ENCODE measurements around the gene ZNF391.
A peak's percentile ranks its signal among the peaks of the same experiment; 100 is the strongest.

Gene ZNF391

GRCh38 chr6:27374824-27375612 is 13.5 kb upstream of the ZNF391 start (continued):
- TF ChIP-seq ZNF138 (tag by site-specific recombination; IDR thresholded peaks at IDR 0.05; ENCODE audit: borderline replicate concordance) (no peak), ZNF629 (tag by site-specific recombination; IDR thresholded peaks at IDR 0.05) (peak; percentile 30; the same call in 1 of the 2 replicates), ZSCAN30 (tag by site-specific recombination; IDR thresholded peaks at IDR 0.05) (no peak), ZNF596 (tag by site-specific recombination; IDR thresholded peaks at IDR 0.05) (no peak), SCRT2 (tag by site-specific recombination; IDR thresholded peaks at IDR 0.05) (no peak), ZNF23 (tag by site-specific recombination; IDR thresholded peaks at IDR 0.05; ENCODE audit: borderline replicate concordance) (no peak), ZNF2 (tag by site-specific recombination; IDR thresholded peaks at IDR 0.05) (no peak), ZNF214 (tag by site-specific recombination; IDR thresholded peaks at IDR 0.05; ENCODE audit: borderline replicate concordance) (no peak), ZNF830 (tag by site-specific recombination; IDR thresholded peaks at IDR 0.05; ENCODE audit: low read depth) (no peak), SP3 (tag by site-specific recombination; IDR thresholded peaks at IDR 0.05) (peak; percentile 80), SP2 (tag by site-specific recombination; IDR thresholded peaks at IDR 0.05) (0 out of 2 replicates have a peak, but pooled peaks have one; percentile 15), ZNF501 (tag by site-specific recombination; IDR thresholded peaks at IDR 0.05) (0 out of 2 replicates have a peak, but pooled peaks have one; percentile 18), ZNF776 (tag by site-specific recombination; IDR thresholded peaks at IDR 0.05; ENCODE audit: borderline replicate concordance) (no peak), HOXD13 (CRISPR knock-in tag; IDR thresholded peaks at IDR 0.05; ENCODE audit: borderline replicate concordance) (no peak), ZNF645 (tag by site-specific recombination; IDR thresholded peaks at IDR 0.05) (no peak), ZNF707 (tag by site-specific recombination; IDR thresholded peaks at IDR 0.05) (no peak), TCF7L2 (IDR thresholded peaks at IDR 0.05; ENCODE audit: borderline replicate concordance, low read depth, low read length) (0 out of 2 replicates have a peak, but pooled peaks have one; percentile 33), ZNF777 (tag by site-specific recombination; IDR thresholded peaks at IDR 0.05; ENCODE audit: borderline replicate concordance) (peak; percentile 46; the same call in 1 of the 2 replicates), ZNF292 (tag by site-specific recombination; IDR thresholded peaks at IDR 0.05; ENCODE audit: borderline replicate concordance, low read depth) (no peak), YY2 (tag by site-specific recombination; IDR thresholded peaks at IDR 0.05) (peak; percentile 21; the same call in 1 of the 2 replicates), ZNF350 (tag by site-specific recombination; IDR thresholded peaks at IDR 0.05) (no peak), ZNF19 (tag by site-specific recombination; IDR thresholded peaks at IDR 0.05; ENCODE audit: low read depth) (no peak), ZNF433 (tag by site-specific recombination; IDR thresholded peaks at IDR 0.05; ENCODE audit: low read depth) (no peak), ZNF76 (tag by site-specific recombination; IDR thresholded peaks at IDR 0.05; ENCODE audit: borderline replicate concordance, low read depth) (peak; percentile 74; the same call in 1 of the 2 replicates), ZNF514 (tag by site-specific recombination; IDR thresholded peaks at IDR 0.05) (no peak), ZFP41 (tag by site-specific recombination; IDR thresholded peaks at IDR 0.05; ENCODE audit: borderline replicate concordance) (no peak)
- TF ChIP-seq, protein P1, sequence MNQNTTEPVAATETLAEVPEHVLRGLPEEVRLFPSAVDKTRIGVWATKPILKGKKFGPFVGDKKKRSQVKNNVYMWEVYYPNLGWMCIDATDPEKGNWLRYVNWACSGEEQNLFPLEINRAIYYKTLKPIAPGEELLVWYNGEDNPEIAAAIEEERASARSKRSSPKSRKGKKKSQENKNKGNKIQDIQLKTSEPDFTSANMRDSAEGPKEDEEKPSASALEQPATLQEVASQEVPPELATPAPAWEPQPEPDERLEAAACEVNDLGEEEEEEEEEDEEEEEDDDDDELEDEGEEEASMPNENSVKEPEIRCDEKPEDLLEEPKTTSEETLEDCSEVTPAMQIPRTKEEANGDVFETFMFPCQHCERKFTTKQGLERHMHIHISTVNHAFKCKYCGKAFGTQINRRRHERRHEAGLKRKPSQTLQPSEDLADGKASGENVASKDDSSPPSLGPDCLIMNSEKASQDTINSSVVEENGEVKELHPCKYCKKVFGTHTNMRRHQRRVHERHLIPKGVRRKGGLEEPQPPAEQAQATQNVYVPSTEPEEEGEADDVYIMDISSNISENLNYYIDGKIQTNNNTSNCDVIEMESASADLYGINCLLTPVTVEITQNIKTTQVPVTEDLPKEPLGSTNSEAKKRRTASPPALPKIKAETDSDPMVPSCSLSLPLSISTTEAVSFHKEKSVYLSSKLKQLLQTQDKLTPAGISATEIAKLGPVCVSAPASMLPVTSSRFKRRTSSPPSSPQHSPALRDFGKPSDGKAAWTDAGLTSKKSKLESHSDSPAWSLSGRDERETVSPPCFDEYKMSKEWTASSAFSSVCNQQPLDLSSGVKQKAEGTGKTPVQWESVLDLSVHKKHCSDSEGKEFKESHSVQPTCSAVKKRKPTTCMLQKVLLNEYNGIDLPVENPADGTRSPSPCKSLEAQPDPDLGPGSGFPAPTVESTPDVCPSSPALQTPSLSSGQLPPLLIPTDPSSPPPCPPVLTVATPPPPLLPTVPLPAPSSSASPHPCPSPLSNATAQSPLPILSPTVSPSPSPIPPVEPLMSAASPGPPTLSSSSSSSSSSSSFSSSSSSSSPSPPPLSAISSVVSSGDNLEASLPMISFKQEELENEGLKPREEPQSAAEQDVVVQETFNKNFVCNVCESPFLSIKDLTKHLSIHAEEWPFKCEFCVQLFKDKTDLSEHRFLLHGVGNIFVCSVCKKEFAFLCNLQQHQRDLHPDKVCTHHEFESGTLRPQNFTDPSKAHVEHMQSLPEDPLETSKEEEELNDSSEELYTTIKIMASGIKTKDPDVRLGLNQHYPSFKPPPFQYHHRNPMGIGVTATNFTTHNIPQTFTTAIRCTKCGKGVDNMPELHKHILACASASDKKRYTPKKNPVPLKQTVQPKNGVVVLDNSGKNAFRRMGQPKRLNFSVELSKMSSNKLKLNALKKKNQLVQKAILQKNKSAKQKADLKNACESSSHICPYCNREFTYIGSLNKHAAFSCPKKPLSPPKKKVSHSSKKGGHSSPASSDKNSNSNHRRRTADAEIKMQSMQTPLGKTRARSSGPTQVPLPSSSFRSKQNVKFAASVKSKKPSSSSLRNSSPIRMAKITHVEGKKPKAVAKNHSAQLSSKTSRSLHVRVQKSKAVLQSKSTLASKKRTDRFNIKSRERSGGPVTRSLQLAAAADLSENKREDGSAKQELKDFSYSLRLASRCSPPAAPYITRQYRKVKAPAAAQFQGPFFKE (tag by site-specific recombination; IDR thresholded peaks at IDR 0.05; ENCODE audit: borderline replicate concordance): no peak
- TF ChIP-seq, protein P2, sequence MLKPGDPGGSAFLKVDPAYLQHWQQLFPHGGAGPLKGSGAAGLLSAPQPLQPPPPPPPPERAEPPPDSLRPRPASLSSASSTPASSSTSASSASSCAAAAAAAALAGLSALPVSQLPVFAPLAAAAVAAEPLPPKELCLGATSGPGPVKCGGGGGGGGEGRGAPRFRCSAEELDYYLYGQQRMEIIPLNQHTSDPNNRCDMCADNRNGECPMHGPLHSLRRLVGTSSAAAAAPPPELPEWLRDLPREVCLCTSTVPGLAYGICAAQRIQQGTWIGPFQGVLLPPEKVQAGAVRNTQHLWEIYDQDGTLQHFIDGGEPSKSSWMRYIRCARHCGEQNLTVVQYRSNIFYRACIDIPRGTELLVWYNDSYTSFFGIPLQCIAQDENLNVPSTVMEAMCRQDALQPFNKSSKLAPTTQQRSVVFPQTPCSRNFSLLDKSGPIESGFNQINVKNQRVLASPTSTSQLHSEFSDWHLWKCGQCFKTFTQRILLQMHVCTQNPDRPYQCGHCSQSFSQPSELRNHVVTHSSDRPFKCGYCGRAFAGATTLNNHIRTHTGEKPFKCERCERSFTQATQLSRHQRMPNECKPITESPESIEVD (tag by site-specific recombination; IDR thresholded peaks at IDR 0.05): no peak
- TF ChIP-seq, protein P3, sequence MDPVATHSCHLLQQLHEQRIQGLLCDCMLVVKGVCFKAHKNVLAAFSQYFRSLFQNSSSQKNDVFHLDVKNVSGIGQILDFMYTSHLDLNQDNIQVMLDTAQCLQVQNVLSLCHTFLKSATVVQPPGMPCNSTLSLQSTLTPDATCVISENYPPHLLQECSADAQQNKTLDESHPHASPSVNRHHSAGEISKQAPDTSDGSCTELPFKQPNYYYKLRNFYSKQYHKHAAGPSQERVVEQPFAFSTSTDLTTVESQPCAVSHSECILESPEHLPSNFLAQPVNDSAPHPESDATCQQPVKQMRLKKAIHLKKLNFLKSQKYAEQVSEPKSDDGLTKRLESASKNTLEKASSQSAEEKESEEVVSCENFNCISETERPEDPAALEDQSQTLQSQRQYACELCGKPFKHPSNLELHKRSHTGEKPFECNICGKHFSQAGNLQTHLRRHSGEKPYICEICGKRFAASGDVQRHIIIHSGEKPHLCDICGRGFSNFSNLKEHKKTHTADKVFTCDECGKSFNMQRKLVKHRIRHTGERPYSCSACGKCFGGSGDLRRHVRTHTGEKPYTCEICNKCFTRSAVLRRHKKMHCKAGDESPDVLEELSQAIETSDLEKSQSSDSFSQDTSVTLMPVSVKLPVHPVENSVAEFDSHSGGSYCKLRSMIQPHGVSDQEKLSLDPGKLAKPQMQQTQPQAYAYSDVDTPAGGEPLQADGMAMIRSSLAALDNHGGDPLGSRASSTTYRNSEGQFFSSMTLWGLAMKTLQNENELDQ (tag by site-specific recombination; IDR thresholded peaks at IDR 0.05; ENCODE audit: low read depth): no peak

Data from HEK293 (cell line).